ENCODE results near the gene ITGA11.

The ITGA11 gene

GRCh38 chr15:68271854-68272471, 160.0 kb downstream of the ITGA11 start:
- no peak for DNase-seq (ENCODE audit: low read depth in 2 of 2)

- no peak for DNase-seq (ENCODE audit: low read depth in 2 of 2)
Measured at GRCh38 chr15:68268405-68268804, 163.6 kb downstream of the ITGA11 start.

GRCh38 chr15:68265674-68266073, 166.3 kb downstream of the ITGA11 start:
- DNase-seq (ENCODE audit: low read depth in 2 of 2): no peak

- DNase-seq (ENCODE audit: low read depth in 2 of 2): no peak
Measured at GRCh38 chr15:68265081-68265480, 166.9 kb downstream of the ITGA11 start.

- no peak for DNase-seq (ENCODE audit: low read depth in 2 of 2)
Measured at GRCh38 chr15:68264282-68264681, 167.7 kb downstream of the ITGA11 start.

- no peak for DNase-seq (ENCODE audit: low read depth in 2 of 2)
Measured at GRCh38 chr15:68262514-68263356, 169.2 kb downstream of the ITGA11 start.

GRCh38 chr15:68261980-68262379, 170.0 kb downstream of the ITGA11 start:
- DNase-seq (ENCODE audit: low read depth in 2 of 2): no peak

GRCh38 chr15:68261241-68261640, 170.7 kb downstream of the ITGA11 start:
- DNase-seq (ENCODE audit: low read depth in 2 of 2): no peak

GRCh38 chr15:68259883-68260282, 172.1 kb downstream of the ITGA11 start:
- no peak for DNase-seq (ENCODE audit: low read depth in 2 of 2)

- DNase-seq (ENCODE audit: low read depth in 2 of 2): no peak
Measured at GRCh38 chr15:68258692-68259091, 173.3 kb downstream of the ITGA11 start.

GRCh38 chr15:68256675-68257450, 175.1 kb downstream of the ITGA11 start:
- DNase-seq (ENCODE audit: low read depth in 2 of 2): peak in 1 of 2 donors; percentile 59

- DNase-seq (ENCODE audit: low read depth in 2 of 2): no peak
Measured at GRCh38 chr15:68252925-68253534, 178.9 kb downstream of the ITGA11 start.

GRCh38 chr15:68249058-68249713, 182.8 kb downstream of the ITGA11 start:
- DNase-seq (ENCODE audit: low read depth in 2 of 2): no peak

All from stimulated activated CD8-positive, alpha-beta memory T cell treated with anti-CD3 and anti-CD28 coated beads, Interleukin-7, amount 100 ng/mL, for 4 hours (primary cell).